ENCODE results near the gene TNFRSF19.

The TNFRSF19 gene

DNA sequence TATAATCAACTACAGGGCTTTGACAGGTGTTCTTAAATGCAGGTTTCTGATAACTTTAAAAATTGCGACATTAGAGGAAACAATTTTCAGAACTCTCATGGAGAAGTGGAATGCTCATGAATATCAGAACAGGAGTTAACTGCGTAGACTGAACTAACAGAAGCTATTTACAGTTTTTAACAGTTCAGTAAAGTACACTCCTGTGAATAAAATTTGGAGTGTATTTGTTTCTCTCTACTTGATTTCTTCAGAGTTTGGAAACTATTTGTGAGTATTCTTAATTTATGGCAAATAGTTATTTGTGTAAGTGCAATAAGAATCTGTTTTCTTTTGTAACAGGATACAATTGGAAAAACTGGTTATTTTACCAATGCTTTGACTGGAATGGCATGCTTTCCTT lies 114.4 kb downstream of the TNFRSF19 start:
- DNase-seq (ENCODE audit: low spot score): no peak

DNA sequence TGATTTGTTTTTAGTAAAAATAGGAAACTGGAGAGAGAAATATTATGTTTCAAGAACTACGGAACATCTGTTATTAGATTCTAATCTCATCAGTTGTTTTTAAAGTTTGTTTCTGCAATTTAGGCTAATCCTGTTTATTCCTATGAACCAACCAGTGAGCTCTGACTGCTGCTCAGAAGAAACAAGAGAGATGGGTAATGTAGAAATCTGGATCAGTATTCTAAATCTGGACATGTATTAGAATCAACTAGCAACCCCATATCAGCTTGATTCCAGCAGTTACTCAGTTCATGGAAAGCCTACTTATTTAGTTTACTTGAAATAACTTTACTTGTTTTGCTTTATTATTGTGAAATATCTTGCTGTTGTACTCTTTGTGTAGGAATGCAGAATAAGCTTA lies 115.2 kb downstream of the TNFRSF19 start:
- DNase-seq (ENCODE audit: low spot score): no peak

- no peak for DNase-seq (ENCODE audit: low spot score)
Measured at GRCh38 chr13:23686948-23687347, 116.7 kb downstream of the TNFRSF19 start.

- no peak for DNase-seq (ENCODE audit: low spot score)
Measured at GRCh38 chr13:23687614-23688013, 117.4 kb downstream of the TNFRSF19 start.

DNA sequence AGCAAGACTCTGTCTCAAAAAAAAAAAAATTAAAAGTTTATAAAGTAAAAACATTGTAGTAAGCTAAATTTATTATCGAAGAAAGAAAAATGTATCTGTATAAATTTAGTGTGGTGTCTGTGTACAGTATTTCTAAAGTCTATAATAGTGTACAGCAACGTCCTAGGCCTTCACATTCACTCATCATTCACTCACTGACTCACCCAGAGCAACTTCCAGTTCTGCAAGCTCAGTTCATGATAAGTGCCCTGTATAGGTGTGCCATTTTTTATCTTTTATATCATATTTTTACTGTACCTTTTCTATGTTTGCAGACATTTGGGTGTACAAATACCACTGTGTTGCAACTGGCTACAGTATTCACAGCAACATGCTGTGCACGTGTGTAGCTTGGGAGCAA lies 118.1 kb downstream of the TNFRSF19 start:
- no peak for DNase-seq (ENCODE audit: low spot score)

DNA sequence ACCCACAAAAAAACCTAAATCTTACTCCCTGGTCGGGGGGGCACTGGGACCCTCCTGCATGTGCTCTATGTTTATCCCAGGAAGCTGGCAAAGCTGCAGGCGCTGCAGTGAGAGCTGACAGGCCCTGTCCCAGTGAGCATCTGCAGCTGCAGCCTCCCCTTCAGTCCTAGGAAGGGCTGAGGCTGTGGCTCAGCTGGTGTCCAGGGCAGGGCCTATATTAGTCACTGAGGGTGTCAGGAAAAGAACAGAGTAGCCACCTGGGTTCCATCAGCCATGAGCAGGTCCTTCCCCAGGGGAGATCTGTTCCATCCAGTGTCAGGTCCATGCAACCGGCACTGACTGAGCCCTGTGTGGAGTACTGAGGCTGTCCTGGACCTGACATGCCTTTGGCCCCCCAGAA lies 120.5 kb downstream of the TNFRSF19 start:
- DNase-seq (ENCODE audit: low spot score): no peak

DNA sequence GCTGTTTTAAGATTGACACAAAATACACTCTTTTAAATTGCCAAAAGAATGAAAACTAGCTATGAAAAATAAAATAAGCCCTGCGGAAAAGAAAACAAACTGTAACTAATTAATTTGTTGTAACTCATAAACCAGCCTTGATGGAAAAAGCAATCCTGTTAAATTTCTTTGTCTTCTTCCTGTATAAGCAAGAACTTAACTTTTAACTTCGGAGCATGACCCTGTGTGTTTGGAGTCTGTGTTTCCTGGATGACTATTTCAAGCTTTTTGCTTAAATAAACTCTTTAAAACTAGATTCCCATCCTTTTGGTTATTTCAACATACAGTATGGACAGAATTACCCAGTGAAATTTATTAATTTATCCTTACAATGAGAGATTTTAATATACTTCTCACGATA lies 122.6 kb downstream of the TNFRSF19 start:
- no peak for DNase-seq (ENCODE audit: low spot score)

DNA sequence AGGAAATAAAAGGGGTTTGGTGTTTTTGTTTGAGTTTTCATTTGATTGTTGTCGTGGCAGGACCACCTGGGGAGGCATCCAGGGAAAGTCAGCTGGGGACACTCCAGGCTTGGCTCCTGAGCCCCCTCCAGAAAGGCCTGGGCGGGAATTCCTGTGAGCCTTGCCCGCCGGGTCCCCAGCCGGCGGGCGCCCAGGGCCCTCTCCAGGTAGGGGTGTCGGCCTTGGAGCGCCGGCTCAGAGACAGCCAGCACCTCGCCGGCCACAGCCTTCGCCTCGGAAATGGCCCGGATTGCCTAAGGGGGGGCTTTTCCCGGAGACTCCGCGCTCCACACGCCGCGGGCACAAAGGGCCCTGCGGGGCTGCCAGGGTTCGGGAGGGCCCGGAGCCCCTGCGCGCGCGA lies 125.0 kb downstream of the TNFRSF19 start:
- no peak for DNase-seq (ENCODE audit: low spot score)

DNA sequence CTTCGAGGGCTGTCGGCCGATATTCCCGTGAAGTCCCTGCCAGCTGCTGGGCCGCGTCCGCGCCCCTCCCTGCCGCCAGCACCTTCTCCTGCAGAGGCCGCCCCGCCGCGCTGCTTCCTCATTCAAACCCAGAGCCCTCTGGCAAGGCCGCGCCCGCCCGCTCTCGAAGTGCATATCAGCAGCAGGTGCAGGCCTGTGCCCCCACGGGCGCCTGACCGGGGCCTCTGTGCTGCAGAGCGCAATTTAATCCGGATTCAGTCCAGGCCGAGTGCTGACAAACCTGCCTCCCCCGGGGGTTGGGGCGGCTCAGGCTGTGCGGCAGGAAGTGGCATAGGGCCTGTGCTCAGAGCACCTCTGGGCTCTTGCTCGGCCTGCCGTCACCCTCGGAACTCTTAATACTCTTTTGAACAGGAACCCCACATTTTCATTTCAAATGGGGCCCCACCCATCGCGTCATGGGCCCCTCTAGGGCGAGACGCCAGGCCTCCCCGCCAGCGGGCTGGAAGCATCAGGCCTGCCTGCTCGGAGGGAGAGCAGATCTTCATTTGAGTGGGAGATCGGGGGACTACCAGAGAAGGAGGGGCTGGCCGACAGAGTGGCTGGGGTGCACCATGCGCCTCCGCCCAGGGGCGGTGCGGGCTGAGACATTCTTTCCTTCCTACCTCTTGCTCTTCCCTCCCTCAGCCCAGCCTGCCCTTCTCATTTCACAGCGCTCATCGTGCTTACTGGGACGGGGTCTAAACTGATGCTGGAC lies 125.7 kb downstream of the TNFRSF19 start:
- DNase-seq (ENCODE audit: low spot score): no peak

DNA sequence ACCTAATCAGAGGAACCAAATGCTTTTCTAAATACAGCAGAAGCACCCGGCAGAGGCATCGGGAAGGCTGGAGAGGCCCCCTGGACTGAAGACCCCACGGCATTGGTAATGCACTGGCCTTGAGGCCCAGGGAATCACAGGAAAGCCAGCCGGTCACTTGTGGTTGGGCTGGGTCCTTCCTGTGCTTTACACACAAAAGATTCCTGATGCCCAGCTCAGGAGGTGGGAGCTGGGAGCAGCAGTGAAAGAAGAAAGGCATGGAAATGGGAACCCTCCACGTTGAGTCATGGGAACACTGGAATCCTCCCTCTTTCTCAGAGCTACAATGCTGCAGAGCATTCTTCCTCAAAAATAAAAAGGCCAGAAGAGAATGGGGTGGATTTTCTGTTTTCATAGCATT lies 126.4 kb downstream of the TNFRSF19 start:
- no peak for DNase-seq (ENCODE audit: low spot score)

- DNase-seq (ENCODE audit: low spot score): no peak
Measured at GRCh38 chr13:23697772-23698313, 127.6 kb downstream of the TNFRSF19 start.

- DNase-seq (ENCODE audit: low spot score): no peak
Measured at GRCh38 chr13:23699271-23699670, 129.1 kb downstream of the TNFRSF19 start.

- DNase-seq (ENCODE audit: low spot score): no peak
Measured at GRCh38 chr13:23701186-23701585, 131.0 kb downstream of the TNFRSF19 start.

DNA sequence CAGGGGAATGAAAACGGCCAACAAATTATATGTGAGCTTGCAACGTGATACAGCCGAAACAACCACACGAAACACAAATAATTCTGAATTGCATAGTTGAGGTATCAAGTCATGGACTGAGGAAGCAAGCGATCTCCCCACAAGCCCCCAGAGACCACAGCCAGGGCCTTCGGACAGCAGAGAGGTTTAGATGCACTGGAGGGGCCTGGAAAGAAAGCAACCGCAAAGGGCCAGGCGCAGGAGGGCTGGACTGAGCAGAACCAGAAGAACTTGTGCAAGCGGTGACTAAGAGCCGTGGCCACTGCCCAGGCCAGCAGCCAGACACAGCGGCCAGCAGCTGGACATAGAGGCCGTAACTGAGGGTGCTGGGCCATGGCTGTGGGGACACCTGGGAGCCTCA lies 131.4 kb downstream of the TNFRSF19 start:
- DNase-seq (ENCODE audit: low spot score): no peak

- no peak for DNase-seq (ENCODE audit: low spot score)
Measured at GRCh38 chr13:23703246-23703860, 133.1 kb downstream of the TNFRSF19 start.

DNA sequence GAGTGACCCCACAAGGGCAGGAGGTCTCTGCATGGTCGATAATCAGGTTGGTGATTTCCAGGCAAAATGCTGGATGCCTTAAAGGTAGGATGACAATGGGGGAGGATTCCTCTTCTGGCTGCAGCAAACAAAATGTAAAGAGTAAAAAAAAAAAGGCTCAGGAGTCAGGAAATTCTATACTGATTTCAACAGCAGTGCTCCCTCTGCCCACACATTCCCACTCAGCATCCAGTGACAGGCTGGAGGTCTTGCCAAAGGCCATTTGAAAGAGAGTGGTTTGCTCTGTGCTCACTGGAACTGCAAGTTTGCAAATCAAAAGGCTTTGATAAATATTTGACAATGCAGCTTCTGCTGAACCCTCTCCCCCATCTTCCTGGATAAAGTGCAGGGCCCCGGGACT lies 135.4 kb downstream of the TNFRSF19 start:
- DNase-seq (ENCODE audit: low spot score): no peak

- DNase-seq (ENCODE audit: low spot score): no peak
Measured at GRCh38 chr13:23707674-23708073, 137.5 kb downstream of the TNFRSF19 start.

- DNase-seq (ENCODE audit: low spot score): no peak
Measured at GRCh38 chr13:23709536-23709935, 139.3 kb downstream of the TNFRSF19 start.

GRCh38 chr13:23710366-23710765 lies 140.2 kb downstream of the TNFRSF19 start:
- no peak for DNase-seq (ENCODE audit: low spot score)

DNA sequence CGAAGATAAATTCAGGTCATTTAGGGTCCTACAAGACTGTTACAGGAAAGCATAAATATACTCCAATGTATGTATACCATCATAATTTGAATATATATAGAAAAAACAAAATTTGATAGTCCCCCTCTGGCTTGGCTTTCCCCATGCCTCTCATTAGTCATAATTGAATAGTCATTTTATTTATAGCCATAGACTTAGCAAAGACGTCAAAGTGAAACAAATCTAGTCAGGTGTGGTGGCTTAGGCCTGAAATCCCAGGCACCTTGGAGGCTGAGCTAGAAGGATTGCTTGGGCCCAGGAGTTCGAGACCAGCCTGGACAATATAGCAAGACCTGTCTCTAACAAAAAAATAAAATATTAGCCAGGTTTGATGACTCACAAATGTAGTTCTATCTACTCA lies 141.1 kb downstream of the TNFRSF19 start:
- DNase-seq (ENCODE audit: low spot score): no peak

- DNase-seq (ENCODE audit: low spot score): no peak
Measured at GRCh38 chr13:23714672-23715071, 144.5 kb downstream of the TNFRSF19 start.

DNA sequence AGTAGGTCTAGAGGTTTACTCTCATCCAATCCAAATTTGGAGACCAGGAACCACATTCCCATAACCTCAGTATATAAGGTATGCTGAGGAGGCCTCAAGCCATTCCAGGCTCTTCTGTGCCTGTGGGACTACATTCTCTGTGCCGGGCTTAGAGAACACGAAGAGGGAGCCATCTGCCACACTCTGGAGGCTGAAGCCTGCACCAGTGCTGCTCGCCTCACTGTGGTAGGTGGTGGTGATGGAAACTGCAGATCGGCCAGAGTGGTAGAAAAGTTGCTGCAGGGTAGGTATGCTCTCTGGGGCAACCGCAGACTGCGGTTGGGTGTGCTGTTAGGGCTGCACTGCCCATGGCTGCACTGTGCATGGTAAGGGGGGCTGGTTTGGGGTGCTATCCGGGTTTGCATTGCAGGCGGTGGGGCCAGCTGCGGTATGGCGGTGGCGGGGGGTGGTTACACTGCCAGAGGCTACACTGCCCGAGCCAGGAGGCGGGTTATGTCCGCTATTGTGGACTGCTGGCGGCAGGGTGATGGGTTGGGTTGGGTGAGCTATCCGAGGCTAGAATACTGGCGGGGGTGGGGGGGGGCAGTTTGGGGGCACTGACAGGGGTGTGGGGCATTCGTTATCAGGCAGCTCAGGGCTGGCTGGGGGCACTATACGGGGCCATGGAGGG lies 145.0 kb downstream of the TNFRSF19 start:
- DNase-seq (ENCODE audit: low spot score): no peak

GRCh38 chr13:23715762-23716235 lies 145.6 kb downstream of the TNFRSF19 start:
- peak; percentile 52 for DNase-seq (ENCODE audit: low spot score)

All from iPS-NIHi11 (cell line).